ENCODE data around the gene GM2A.
"Not testable (repeated sequence)": the region's sequence is repeated elsewhere in the genome, so short reads cannot be mapped to it uniquely, and the experiment has no call there.

The GM2A gene

GRCh38 chr5:151254556-151254955 lies 1.6 kb downstream of the GM2A start:
- no peak for ATAC-seq

GRCh38 chr5:151254990-151255389 lies 2.0 kb downstream of the GM2A start:
- ATAC-seq = not testable (repeated sequence)

- no peak for ATAC-seq
Observed at GRCh38 chr5:151255621-151256286, 2.8 kb downstream of the GM2A start.

- no peak for ATAC-seq
Observed at GRCh38 chr5:151257731-151258181, 4.8 kb downstream of the GM2A start.

- ATAC-seq = no peak
Observed at GRCh38 chr5:151258201-151258611, 5.2 kb downstream of the GM2A start.

- peak in 1 of 2 donors; percentile 14 for ATAC-seq
Observed at GRCh38 chr5:151258816-151259215, 5.8 kb downstream of the GM2A start.

GRCh38 chr5:151259931-151260330 lies 6.9 kb downstream of the GM2A start:
- no peak for ATAC-seq

- ATAC-seq = no peak
Observed at GRCh38 chr5:151262532-151262931, 9.5 kb downstream of the GM2A start.

- ATAC-seq = peak; percentile 97 to 98
Observed at GRCh38 chr5:151264113-151264512, 11.1 kb downstream of the GM2A start.

- ATAC-seq = no peak
Observed at GRCh38 chr5:151267491-151268260, 14.7 kb downstream of the GM2A start.

- peak; percentile 86 to 93 for ATAC-seq
Observed at GRCh38 chr5:151270599-151270998, 17.6 kb downstream of the GM2A start.

GRCh38 chr5:151271336-151271735 lies 18.4 kb downstream of the GM2A start:
- no peak for ATAC-seq

- no peak for ATAC-seq
Observed at GRCh38 chr5:151274666-151275065, 21.7 kb downstream of the GM2A start.

GRCh38 chr5:151275803-151276202 lies 22.8 kb downstream of the GM2A start:
- no peak for ATAC-seq

GRCh38 chr5:151278845-151279244 lies 25.9 kb downstream of the GM2A start:
- no peak for ATAC-seq

- ATAC-seq = no peak
Observed at GRCh38 chr5:151280443-151280842, 27.5 kb downstream of the GM2A start.

GRCh38 chr5:151281001-151281639 lies 28.1 kb downstream of the GM2A start:
- no peak for ATAC-seq

- no peak for ATAC-seq
Observed at GRCh38 chr5:151283120-151283825, 30.3 kb downstream of the GM2A start.

GRCh38 chr5:151284392-151284967 lies 31.5 kb downstream of the GM2A start:
- ATAC-seq = no peak

GRCh38 chr5:151285683-151286082 lies 32.7 kb downstream of the GM2A start:
- no peak for ATAC-seq

GRCh38 chr5:151286246-151286645 lies 33.3 kb downstream of the GM2A start:
- no peak for ATAC-seq

GRCh38 chr5:151288180-151288579 lies 35.2 kb downstream of the GM2A start:
- ATAC-seq = no peak

- ATAC-seq = no peak
Observed at GRCh38 chr5:151293624-151294023, 40.6 kb downstream of the GM2A start.
